ENCODE results near the gene CCR8.

Gene CCR8

GRCh38 chr3:39288300-39288808, 41.2 kb upstream of the CCR8 start (continued):
- TF ChIP-seq REST (tag by site-specific recombination; IDR thresholded peaks at IDR 0.05), result no peak
- no peak for TF ChIP-seq ZNF610 (tag by site-specific recombination; IDR thresholded peaks at IDR 0.05; ENCODE audit: borderline replicate concordance)
- TF ChIP-seq ZNF654 (tag by site-specific recombination; IDR thresholded peaks at IDR 0.05; ENCODE audit: low read depth), result peak; percentile 91
- TF ChIP-seq OVOL3 (tag by site-specific recombination; IDR thresholded peaks at IDR 0.05), result no peak
- no peak for TF ChIP-seq ZNF112 (tag by site-specific recombination; IDR thresholded peaks at IDR 0.05)
- no peak for TF ChIP-seq ZNF184 (tag by site-specific recombination; IDR thresholded peaks at IDR 0.05)
- 0 out of 2 replicates have a peak, but pooled peaks have one; percentile 13 for TF ChIP-seq SCRT2 (tag by site-specific recombination; IDR thresholded peaks at IDR 0.05)
- no peak for TF ChIP-seq KLF1 (tag by site-specific recombination; IDR thresholded peaks at IDR 0.05)

- POLR2A ChIA-PET, result no interaction called here
- Histone ChIP-seq H3K36me3 (ENCODE audit: control insufficient read depth in 2 of 2, insufficient read depth in 1 of 2, low read length in 2 of 2) (no peaks in the 10 kb centered on the region), H3K4me1 (ENCODE audit: control insufficient read depth, insufficient read depth, low read length) (no peaks in the 10 kb centered on the region), H3K9me3 (ENCODE audit: control insufficient read depth, insufficient read depth, low read depth, low read length) (no peaks in the 10 kb centered on the region), H3K27ac (ENCODE audit: extremely low read depth, low read depth, low read length) (no peak overlapping the region), H3K4me3 (ENCODE audit: low read depth, low read length) (no peak overlapping the region)
- CTCF ChIA-PET, result interaction anchor here (0.6 to 8.7 kb wide), 41 partner anchors 8 to 767 kb away, joined by 3 to 311 read pairs (median 5); partner anchors contain the start of genes CX3CR1, GORASP1, TTC21A and XIRP1
- no peak for TF ChIP-seq INSM2 (tag by site-specific recombination; IDR thresholded peaks at IDR 0.05)
- no peak for TF ChIP-seq KLF10 (tag by site-specific recombination; IDR thresholded peaks at IDR 0.05)
- no peak for TF ChIP-seq ZNF707 (tag by site-specific recombination; IDR thresholded peaks at IDR 0.05)
- no peak for TF ChIP-seq ZNF37A (tag by site-specific recombination; IDR thresholded peaks at IDR 0.05)
- no peak for TF ChIP-seq TSHZ1 (tag by site-specific recombination; IDR thresholded peaks at IDR 0.05; ENCODE audit: borderline replicate concordance)
- TF ChIP-seq SCRT2 (tag by site-specific recombination; IDR thresholded peaks at IDR 0.05), result no peak
- no peak for TF ChIP-seq ELK4 (IDR thresholded peaks at IDR 0.05; ENCODE audit: borderline replicate concordance, low read depth, low read length)
- no peak for TF ChIP-seq ZBTB1 (tag by site-specific recombination; IDR thresholded peaks at IDR 0.05)
- no peak for TF ChIP-seq ZNF214 (tag by site-specific recombination; IDR thresholded peaks at IDR 0.05; ENCODE audit: borderline replicate concordance)
- no peak for TF ChIP-seq ZNF404 (tag by site-specific recombination; IDR thresholded peaks at IDR 0.05)
- no peak for TF ChIP-seq ZNF19 (tag by site-specific recombination; IDR thresholded peaks at IDR 0.05; ENCODE audit: low read depth)
- TF ChIP-seq ZEB2 (tag by site-specific recombination; IDR thresholded peaks at IDR 0.05), result no peak
- no peak for TF ChIP-seq ZNF211 (tag by site-specific recombination; IDR thresholded peaks at IDR 0.05; ENCODE audit: low read depth)
- no peak for TF ChIP-seq ZNF704 (tag by site-specific recombination; IDR thresholded peaks at IDR 0.05)
- no peak for TF ChIP-seq OVOL3 (tag by site-specific recombination; IDR thresholded peaks at IDR 0.05)
- no peak for TF ChIP-seq ZNF76 (tag by site-specific recombination; IDR thresholded peaks at IDR 0.05; ENCODE audit: borderline replicate concordance, low read depth)
- no peak for TF ChIP-seq ZNF624 (tag by site-specific recombination; IDR thresholded peaks at IDR 0.05)
- TF ChIP-seq PBX3 (CRISPR knock-in tag; IDR thresholded peaks at IDR 0.05), result no peak
- TF ChIP-seq ZNF175 (tag by site-specific recombination; IDR thresholded peaks at IDR 0.05), result no peak
Measured at GRCh38 chr3:39289107-39289506, 40.4 kb upstream of the CCR8 start.

Data from HEK293 (cell line).